Vagina (tissue), 2 donors: ENCODE results near the gene RYK. TPM values are rescaled to one million over a fixed set of nuclear protein-coding genes. Genes with fewer than 3 reads are reported as not detected.

ENCODE experiments used
- DNase-seq, 2 donors: peaks; one replicate each; pipeline ENCODE4 v3.0.0-alpha.2; 2017; ENCODE audit errors: extremely low spot score in 2 of 2
- H3K27ac ChIP-seq: fragments of 200-600 bp; sonication (generic); one replicate; pipeline ENCODE4 v1.5.1; 2019
- H3K27me3 ChIP-seq: fragments of 200-600 bp; sonication (generic); one replicate; pipeline ENCODE4 v1.5.1; 2019
- H3K36me3 ChIP-seq, 2 donors: fragments of 200-600 bp; sonication (generic); one replicate each; pipeline ENCODE4 v1.5.1; 2017 to 2019
- H3K4me1 ChIP-seq: fragments of 200-600 bp; sonication (generic); one replicate; pipeline ENCODE4 v1.5.1; 2019
- H3K4me3 ChIP-seq, 2 donors: fragments of 200-600 bp; sonication (generic); 1 replicate in 1 of 2; 2 replicates in 1 of 2; pipeline ENCODE4 v1.5.1; 2016 to 2019
- H3K9me3 ChIP-seq: fragments of 200-600 bp; sonication (generic); one replicate; pipeline ENCODE4 v1.5.1; 2019
- CTCF ChIP-seq, 3 experiments: fragments of 450-650 bp in 2 of 3; fragments of 200-600 bp in 1 of 3; sonication (generic) in 1 of 3; IDR thresholded peaks; one replicate each; pipeline ENCODE4 v1.5.1; 2017 to 2019; ENCODE audit warnings: antibody characterized with exemption in 3 of 3, mild to moderate bottlenecking in 2 of 3, moderate library complexity in 2 of 3
- POLR2A ChIP-seq, 2 donors: fragments of 450-650 bp; IDR thresholded peaks; one replicate each; pipeline ENCODE4 v1.6.1; 2017; ENCODE audit warnings: antibody characterized with exemption in 2 of 2, mild to moderate bottlenecking in 2 of 2, moderate library complexity in 2 of 2
- POLR2AphosphoS5 ChIP-seq, 2 donors: sonication (generic); formaldehyde crosslinking; IDR thresholded peaks; one replicate each; pipeline ENCODE4 v1.9.0; 2017; ENCODE audit warnings: antibody characterized with exemption in 2 of 2, mild to moderate bottlenecking in 2 of 2, low read depth in 1 of 2; ENCODE audit not compliant: insufficient read depth in 1 of 2
- intact Hi-C: fragments of 100-400 bp; cut with DNase I; formaldehyde crosslinking; loops from one replicate; pipeline ENCODE4 v1.15.1; 2023
- total RNA-seq: library from RNA; depleted of rRNA; stranded (reverse); fragments of >200 nt; gene quantifications from one replicate; pipeline ENCODE4 v1.2.3, GENCODE V29; 2016

RYK gene
- total RNA-seq, 1 donor from 2014 or later, result 102 TPM

DNA sequence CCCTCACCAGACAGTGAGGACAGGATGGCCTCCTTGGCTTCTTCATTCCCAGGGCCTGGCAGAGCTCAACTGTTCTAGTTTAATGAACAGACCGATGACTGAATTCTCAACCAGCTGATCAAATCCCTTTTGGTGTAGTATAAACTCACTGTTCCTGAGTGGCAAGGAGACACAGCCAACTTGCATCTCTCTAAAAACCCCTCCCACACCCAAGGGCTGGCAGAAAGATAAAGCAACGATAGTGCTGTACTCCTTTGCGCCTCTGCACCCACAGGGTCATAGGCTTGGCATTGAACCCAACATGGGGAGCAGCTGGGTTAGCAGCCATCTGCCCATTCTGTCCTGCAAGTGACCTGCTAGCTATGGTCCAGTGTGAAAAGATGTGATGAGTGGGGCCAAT, 103.2 kb downstream of the RYK start:
- Histone ChIP-seq H3K4me3 (no peak overlapping the region), H3K27ac (no peak overlapping the region), H3K36me3 (no peaks in the 10 kb centered on the region), H3K27me3 (no peaks in the 10 kb centered on the region), H3K4me1 (no peaks in the 10 kb centered on the region), H3K9me3 (no peaks in the 10 kb centered on the region)
- no peak for TF ChIP-seq CTCF (IDR thresholded peaks at IDR 0.05)
- TF ChIP-seq POLR2A (IDR thresholded peaks at IDR 0.05), result no peak
- TF ChIP-seq POLR2AphosphoS5 (IDR thresholded peaks at IDR 0.05; ENCODE audit: insufficient read depth in 1 of 2, low read depth in 1 of 2), result no peak
- intact Hi-C loops, result no loop called here
- DNase-seq, result no peak

DNA sequence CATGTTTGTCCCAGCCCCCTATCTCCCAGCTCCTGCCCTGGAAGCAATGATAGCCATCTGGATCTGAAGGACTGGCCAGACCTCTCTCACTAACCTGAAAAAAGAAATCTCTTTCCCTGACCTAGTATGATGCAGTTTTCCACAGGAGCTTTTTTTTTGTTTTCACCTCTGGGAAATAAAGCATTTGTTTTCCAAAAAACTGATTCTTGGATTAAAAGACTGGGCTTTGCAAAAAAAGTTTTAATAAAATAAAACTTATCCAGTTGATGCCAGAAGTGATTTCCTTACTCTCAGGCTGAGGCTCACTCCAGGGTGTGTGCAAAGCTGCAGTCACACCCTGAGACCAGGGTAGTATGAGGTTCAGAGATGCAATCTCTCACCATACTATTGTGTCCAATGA, 104.0 kb downstream of the RYK start:
- Histone ChIP-seq H3K4me3 (no peak overlapping the region), H3K9me3 (no peaks in the 10 kb centered on the region), H3K27me3 (no peaks in the 10 kb centered on the region), H3K27ac (no peak overlapping the region), H3K4me1 (no peaks in the 10 kb centered on the region), H3K36me3 (no peaks in the 10 kb centered on the region)
- intact Hi-C loops, result no loop called here
- DNase-seq, result no peak
- TF ChIP-seq CTCF (IDR thresholded peaks at IDR 0.05), result no peak
- TF ChIP-seq POLR2A (IDR thresholded peaks at IDR 0.05), result no peak

DNA sequence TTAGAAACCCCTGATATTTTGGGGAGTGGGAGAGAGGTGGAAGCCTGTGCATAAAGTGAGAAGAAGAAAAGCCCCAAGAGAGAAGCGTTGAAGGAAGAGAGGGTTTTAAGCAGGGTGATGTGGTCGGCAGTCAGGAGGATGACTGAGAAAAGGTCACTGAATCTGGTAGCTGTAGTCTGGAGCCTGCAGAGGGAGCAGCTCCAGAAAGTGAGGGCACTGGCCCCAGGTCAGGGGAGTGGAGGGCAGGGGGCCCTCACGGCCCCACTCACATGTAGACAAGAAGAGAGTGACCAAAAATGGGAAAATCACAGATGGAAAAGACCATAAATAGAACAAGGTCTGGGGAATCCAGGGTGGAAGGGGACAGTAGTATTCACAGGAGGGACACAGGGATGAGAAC, 105.5 kb downstream of the RYK start:
- Histone ChIP-seq H3K4me3 (no peak overlapping the region), H3K9me3 (no peaks in the 10 kb centered on the region), H3K36me3 (no peaks in the 10 kb centered on the region), H3K27me3 (no peaks in the 10 kb centered on the region), H3K4me1 (no peaks in the 10 kb centered on the region), H3K27ac (no peak overlapping the region)
- DNase-seq, result no peak
- intact Hi-C loops, result no loop called here
- no peak for TF ChIP-seq POLR2A (IDR thresholded peaks at IDR 0.05)
- TF ChIP-seq CTCF (IDR thresholded peaks at IDR 0.05), result no peak

GRCh38 chr3:134144694-134145093, 106.0 kb downstream of the RYK start:
- no peak for DNase-seq
- H3K27me3 ChIP-seq, result no peaks in the 10 kb centered on the region
- H3K36me3 ChIP-seq, result no peaks in the 10 kb centered on the region
- H3K27ac ChIP-seq, result no peak overlapping the region
- TF ChIP-seq POLR2AphosphoS5 (IDR thresholded peaks at IDR 0.05; ENCODE audit: insufficient read depth in 1 of 2, low read depth in 1 of 2), result no peak
- no peak for TF ChIP-seq POLR2A (IDR thresholded peaks at IDR 0.05)
- TF ChIP-seq CTCF (IDR thresholded peaks at IDR 0.05), result no peak
- H3K4me1 ChIP-seq, result no peaks in the 10 kb centered on the region
- intact Hi-C loops, result no loop called here
- no peaks in the 10 kb centered on the region for H3K9me3 ChIP-seq
- H3K4me3 ChIP-seq, result no peak overlapping the region

DNA sequence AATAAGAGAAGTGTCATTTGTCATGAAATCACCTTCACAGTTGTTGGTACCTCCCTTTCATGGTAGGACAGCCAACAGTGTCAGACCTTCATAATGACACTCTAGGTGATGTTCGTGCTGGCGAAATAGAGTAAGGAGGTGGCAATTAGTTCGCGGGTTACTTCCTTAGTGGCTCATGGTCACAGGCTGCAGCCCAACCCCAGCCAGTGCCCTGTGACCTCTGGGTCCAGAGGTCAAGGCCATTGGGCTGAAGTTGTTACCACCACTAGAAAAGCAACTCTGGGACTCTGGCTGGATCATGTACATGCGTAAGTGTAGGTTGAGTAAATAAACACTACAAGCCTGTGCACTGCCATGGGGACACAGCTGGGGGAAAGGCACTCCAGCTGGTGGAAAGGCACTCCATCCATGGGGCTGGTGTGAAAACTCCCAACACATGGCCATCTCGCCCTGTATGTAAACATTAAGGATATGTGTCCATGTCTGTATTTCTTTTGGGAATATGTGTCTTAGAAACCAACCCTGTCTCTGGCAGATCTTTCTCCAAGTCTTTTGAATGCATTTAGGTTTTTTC, 106.7 kb downstream of the RYK start:
- no peak overlapping the region for H3K4me3 ChIP-seq
- H3K27ac ChIP-seq, result no peak overlapping the region
- no peaks in the 10 kb centered on the region for H3K9me3 ChIP-seq
- DNase-seq, result no peak
- intact Hi-C loops, result no loop called here
- H3K4me1 ChIP-seq, result no peaks in the 10 kb centered on the region
- H3K27me3 ChIP-seq, result no peaks in the 10 kb centered on the region
- H3K36me3 ChIP-seq, result no peaks in the 10 kb centered on the region
- TF ChIP-seq CTCF (IDR thresholded peaks at IDR 0.05) (no peak), POLR2A (IDR thresholded peaks at IDR 0.05) (no peak), POLR2AphosphoS5 (IDR thresholded peaks at IDR 0.05; ENCODE audit: insufficient read depth in 1 of 2, low read depth in 1 of 2) (no peak)
